ENCODE measurements around the gene BEGAIN.

- no peak for TF ChIP-seq POLR2A (IDR thresholded peaks at IDR 0.05; ENCODE audit: control extremely low read depth in 1 of 2, low read depth in 2 of 2, low read length in 2 of 2)
- TF ChIP-seq TAF1 (IDR thresholded peaks at IDR 0.05; ENCODE audit: low read depth, low read length), result no peak
- no peak for TF ChIP-seq HDAC6 (IDR thresholded peaks at IDR 0.05; ENCODE audit: low read depth, low read length)
- TF ChIP-seq, protein P1, sequence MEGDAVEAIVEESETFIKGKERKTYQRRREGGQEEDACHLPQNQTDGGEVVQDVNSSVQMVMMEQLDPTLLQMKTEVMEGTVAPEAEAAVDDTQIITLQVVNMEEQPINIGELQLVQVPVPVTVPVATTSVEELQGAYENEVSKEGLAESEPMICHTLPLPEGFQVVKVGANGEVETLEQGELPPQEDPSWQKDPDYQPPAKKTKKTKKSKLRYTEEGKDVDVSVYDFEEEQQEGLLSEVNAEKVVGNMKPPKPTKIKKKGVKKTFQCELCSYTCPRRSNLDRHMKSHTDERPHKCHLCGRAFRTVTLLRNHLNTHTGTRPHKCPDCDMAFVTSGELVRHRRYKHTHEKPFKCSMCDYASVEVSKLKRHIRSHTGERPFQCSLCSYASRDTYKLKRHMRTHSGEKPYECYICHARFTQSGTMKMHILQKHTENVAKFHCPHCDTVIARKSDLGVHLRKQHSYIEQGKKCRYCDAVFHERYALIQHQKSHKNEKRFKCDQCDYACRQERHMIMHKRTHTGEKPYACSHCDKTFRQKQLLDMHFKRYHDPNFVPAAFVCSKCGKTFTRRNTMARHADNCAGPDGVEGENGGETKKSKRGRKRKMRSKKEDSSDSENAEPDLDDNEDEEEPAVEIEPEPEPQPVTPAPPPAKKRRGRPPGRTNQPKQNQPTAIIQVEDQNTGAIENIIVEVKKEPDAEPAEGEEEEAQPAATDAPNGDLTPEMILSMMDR (IDR thresholded peaks at IDR 0.05; ENCODE audit: control extremely low read depth in 1 of 3, insufficient read depth in 1 of 3, low read depth in 1 of 3, low read length in 3 of 3), result no peak
- TF ChIP-seq EP300 (IDR thresholded peaks at IDR 0.05; ENCODE audit: borderline replicate concordance in 1 of 2, low read depth in 2 of 2, low read length in 2 of 2), result no peak
- no peak for TF ChIP-seq EZH2 (IDR thresholded peaks at IDR 0.05; ENCODE audit: low read depth, low read length, severe bottlenecking)
- TF ChIP-seq ZNF274 (IDR thresholded peaks at IDR 0.05; ENCODE audit: borderline replicate concordance, extremely low read depth, low read length), result no peak
- no peak for TF ChIP-seq POLR2AphosphoS5 (IDR thresholded peaks at IDR 0.05; ENCODE audit: low read depth, low read length)
Observed at GRCh38 chr14:100608586-100609330, 21.5 kb upstream of the BEGAIN start.

All from H1 (cell line).